H9 (cell line): ENCODE results near the gene TMEM161B. TPM values are rescaled to one million over a fixed set of nuclear protein-coding genes. Genes with fewer than 3 reads are reported as not detected.

Experiments used
- DNase-seq: peaks from one replicate; pipeline ENCODE4 v3.0.0-alpha.2; 2017
- H2AFZ ChIP-seq: one replicate; pipeline ENCODE4 v1.6.1; 2013; ENCODE audit warnings: mild to moderate bottlenecking, low read length, control low read depth, moderate library complexity
- H2AK5ac ChIP-seq: 2 replicates; pipeline ENCODE4 v1.6.1; 2013; ENCODE audit warnings: low read length, control low read depth, mixed read lengths; ENCODE audit not compliant: insufficient read length
- H2BK120ac ChIP-seq: one replicate; pipeline ENCODE4 v1.6.1; 2013; ENCODE audit warnings: low read depth, mild to moderate bottlenecking, low read length, control low read depth, inconsistent platforms; ENCODE audit not compliant: poor library complexity, severe bottlenecking
- H2BK12ac ChIP-seq: 2 replicates; pipeline ENCODE4 v1.6.1; 2013; ENCODE audit warnings: low read length, control low read depth, mixed read lengths, low read depth; ENCODE audit not compliant: insufficient read length
- H2BK15ac ChIP-seq: 2 replicates; pipeline ENCODE4 v1.6.1; 2013; ENCODE audit warnings: low read depth, low read length, control low read depth
- H2BK20ac ChIP-seq: one replicate; pipeline ENCODE4 v1.6.1; 2013; ENCODE audit warnings: low read depth, mild to moderate bottlenecking, low read length, control low read depth, inconsistent platforms; ENCODE audit not compliant: poor library complexity, severe bottlenecking
- H2BK5ac ChIP-seq: 2 replicates; pipeline ENCODE4 v1.6.1; 2013; ENCODE audit warnings: low read length, control low read depth, mixed read lengths; ENCODE audit not compliant: insufficient read length
- H3K14ac ChIP-seq: 2 replicates; pipeline ENCODE4 v1.6.1; 2013; ENCODE audit warnings: low read length, control low read depth; ENCODE audit not compliant: insufficient read depth
- H3K18ac ChIP-seq: 2 replicates; pipeline ENCODE4 v1.6.1; 2013; ENCODE audit warnings: low read depth, mild to moderate bottlenecking, mixed read lengths, low read length, control low read depth; ENCODE audit not compliant: insufficient read length
- H3K23ac ChIP-seq: 2 replicates; pipeline ENCODE4 v1.6.1; 2013; ENCODE audit warnings: low read length, control low read depth, mixed read lengths, low read depth; ENCODE audit not compliant: insufficient read length
- H3K23me2 ChIP-seq: 2 replicates; pipeline ENCODE4 v1.6.1; 2013; ENCODE audit warnings: low read depth, mild to moderate bottlenecking, mixed read lengths, low read length, control low read depth; ENCODE audit not compliant: insufficient read length, poor library complexity, severe bottlenecking
- H3K27ac ChIP-seq: 2 replicates; pipeline ENCODE4 v1.5.1; 2013; ENCODE audit warnings: low read length, control low read depth, mixed read lengths, low read depth; ENCODE audit not compliant: insufficient read length
- H3K27me3 ChIP-seq: 2 replicates; pipeline ENCODE4 v1.6.1; 2013; ENCODE audit warnings: low read length, control low read depth, inconsistent platforms; ENCODE audit not compliant: insufficient read depth
- H3K4ac ChIP-seq: 2 replicates; pipeline ENCODE4 v1.6.1; 2013; ENCODE audit warnings: low read depth, mild to moderate bottlenecking, control low read depth, inconsistent platforms, low read length, moderate library complexity
- H3K4me1 ChIP-seq: 2 replicates; pipeline ENCODE4 v1.6.1; 2013; ENCODE audit warnings: low read length, control low read depth, inconsistent platforms; ENCODE audit not compliant: insufficient read depth
- H3K4me2 ChIP-seq: 2 replicates; pipeline ENCODE4 v1.6.1; 2013; ENCODE audit warnings: low read length, control low read depth, mixed read lengths; ENCODE audit not compliant: insufficient read length, insufficient read depth
- H3K56ac ChIP-seq: 2 replicates; pipeline ENCODE4 v1.6.1; 2013; ENCODE audit warnings: low read depth, mild to moderate bottlenecking, mixed read lengths, low read length, control low read depth; ENCODE audit not compliant: insufficient read length
- H3K79me1 ChIP-seq: 2 replicates; pipeline ENCODE4 v1.6.1; 2013; ENCODE audit warnings: low read depth, mild to moderate bottlenecking, moderate library complexity, low read length, control low read depth, inconsistent platforms; ENCODE audit not compliant: insufficient read depth, poor library complexity, severe bottlenecking
- H3K79me2 ChIP-seq: 2 replicates; pipeline ENCODE4 v1.6.1; 2013; ENCODE audit warnings: low read length, control low read depth, inconsistent platforms; ENCODE audit not compliant: insufficient read depth
- H3K9ac ChIP-seq: 2 replicates; pipeline ENCODE4 v1.6.1; 2013; ENCODE audit warnings: low read length, control low read depth, mixed read lengths; ENCODE audit not compliant: insufficient read length; ENCODE audit errors: extremely low read depth
- H3K9me3 ChIP-seq: one replicate; pipeline ENCODE4 v1.6.1; 2013; ENCODE audit warnings: low read depth, low read length, inconsistent platforms; ENCODE audit not compliant: control insufficient read depth
- H3T11ph ChIP-seq: one replicate; pipeline ENCODE4 v1.6.1; 2013; ENCODE audit warnings: mild to moderate bottlenecking, low read length, control low read depth, inconsistent platforms
- H4K20me1 ChIP-seq: one replicate; pipeline ENCODE4 v1.6.1; 2013; ENCODE audit not compliant: control insufficient read depth, insufficient read length, insufficient read depth
- H4K5ac ChIP-seq: 2 replicates; pipeline ENCODE4 v1.6.1; 2013; ENCODE audit warnings: low read depth, mild to moderate bottlenecking, mixed read lengths, low read length, control low read depth; ENCODE audit not compliant: insufficient read length
- H4K8ac ChIP-seq: replicated peaks from 2 replicates; pipeline ENCODE4 v1.6.1; 2013; ENCODE audit warnings: low read length, control low read depth, mixed read lengths, low read depth; ENCODE audit not compliant: insufficient read length
- H4K91ac ChIP-seq: 2 replicates; pipeline ENCODE4 v1.6.1; 2013; ENCODE audit warnings: low read depth, mild to moderate bottlenecking, moderate library complexity, mixed read lengths, low read length, control low read depth; ENCODE audit not compliant: insufficient read length
- H3K27ac Mint-ChIP-seq, 3 experiments: 2 replicates in 2 of 3; 3 replicates in 1 of 3; pipeline ENCODE4 v1.8.0; 2020 to 2021; ENCODE audit warnings: mixed read lengths in 3 of 3, mild to moderate bottlenecking in 1 of 3, moderate library complexity in 1 of 3
- H3K27me3 Mint-ChIP-seq: 2 replicates; pipeline ENCODE4 v1.8.0; 2021; ENCODE audit warnings: low read depth, mild to moderate bottlenecking, moderate library complexity, mixed read lengths
- H3K36me3 Mint-ChIP-seq, 3 experiments: 2 replicates in 2 of 3; 3 replicates in 1 of 3; pipeline ENCODE4 v1.8.0; 2020 to 2021; ENCODE audit warnings: low read depth in 3 of 3, mixed read lengths in 3 of 3; ENCODE audit not compliant: insufficient read depth in 1 of 3
- H3K4me1 Mint-ChIP-seq, 2 experiments: 2 replicates each; pipeline ENCODE4 v1.8.0; 2020; ENCODE audit warnings: mixed read lengths in 2 of 2
- H3K4me3 Mint-ChIP-seq, 2 experiments: 2 replicates in 1 of 2; 3 replicates in 1 of 2; pipeline ENCODE4 v1.8.0; 2020 to 2021; ENCODE audit warnings: mild to moderate bottlenecking in 2 of 2, mixed read lengths in 2 of 2, moderate library complexity in 1 of 2
- H3K9me3 Mint-ChIP-seq, 2 experiments: 2 replicates in 1 of 2; 3 replicates in 1 of 2; pipeline ENCODE4 v1.8.0; 2020; ENCODE audit warnings: mild to moderate bottlenecking in 2 of 2, mixed read lengths in 2 of 2, moderate library complexity in 1 of 2
- WGBS: extraction: QIAGEN DNeasy Blood & Tissue Kit; methylation state at CpG from one replicate; pipeline ENCODE4 v1.1.7; 2013; ENCODE audit warnings: missing lambda C conversion rate, low lambda C conversion rate, mixed read lengths; ENCODE audit not compliant: insufficient read length; ENCODE audit errors: extremely low coverage; 5-methylcytosine and 5-hydroxymethylcytosine counted together
- total RNA-seq: library from RNA; stranded (reverse); gene quantifications from 2 replicates; pipeline ENCODE4 v1.2.1, GENCODE V29; 2021
- TF ChIP-seq, protein P1 (sequence below): fragments of 200-600 bp; sonication (generic); conservative IDR thresholded peaks from 3 replicates; pipeline ENCODE4 v1.8.0; 2021; ENCODE audit warnings: antibody characterized with exemption, mild to moderate bottlenecking

The TMEM161B gene
- total RNA-seq, 1 experiment from 2014 or later = 17.9 TPM

GRCh38 chr5:88276378-88276777 is 7.7 kb upstream of the TMEM161B start:
- Histone ChIP-seq H3K23ac (no peak overlapping the region), H3K18ac (no peak overlapping the region), H3K14ac (no peak overlapping the region), H4K8ac (no peak overlapping the region), H2BK120ac (no peak overlapping the region), H2BK15ac (no peak overlapping the region), H3K79me1 (no peaks in the 10 kb centered on the region), H3K27me3 (no peaks in the 10 kb centered on the region), H3K9ac (no peak overlapping the region), H2AK5ac (no peak overlapping the region), H2BK5ac (no peak overlapping the region), H3T11ph (no peak overlapping the region), H2BK20ac (no peak overlapping the region), H3K23me2 (no peaks in the 10 kb centered on the region), H3K9me3 (no peaks in the 10 kb centered on the region), H3K4me1 (no peaks in the 10 kb centered on the region), H3K27ac (no peak overlapping the region), H4K5ac (no peak overlapping the region), H3K56ac (no peak overlapping the region), H4K20me1 (no peaks in the 10 kb centered on the region), H2AFZ (no peak overlapping the region), H4K91ac (no peak overlapping the region), H2BK12ac (no peak overlapping the region), H3K79me2 (no peaks in the 10 kb centered on the region), H3K4me2 (no peak overlapping the region), H3K4ac (no peak overlapping the region)
- TF ChIP-seq, protein P1, sequence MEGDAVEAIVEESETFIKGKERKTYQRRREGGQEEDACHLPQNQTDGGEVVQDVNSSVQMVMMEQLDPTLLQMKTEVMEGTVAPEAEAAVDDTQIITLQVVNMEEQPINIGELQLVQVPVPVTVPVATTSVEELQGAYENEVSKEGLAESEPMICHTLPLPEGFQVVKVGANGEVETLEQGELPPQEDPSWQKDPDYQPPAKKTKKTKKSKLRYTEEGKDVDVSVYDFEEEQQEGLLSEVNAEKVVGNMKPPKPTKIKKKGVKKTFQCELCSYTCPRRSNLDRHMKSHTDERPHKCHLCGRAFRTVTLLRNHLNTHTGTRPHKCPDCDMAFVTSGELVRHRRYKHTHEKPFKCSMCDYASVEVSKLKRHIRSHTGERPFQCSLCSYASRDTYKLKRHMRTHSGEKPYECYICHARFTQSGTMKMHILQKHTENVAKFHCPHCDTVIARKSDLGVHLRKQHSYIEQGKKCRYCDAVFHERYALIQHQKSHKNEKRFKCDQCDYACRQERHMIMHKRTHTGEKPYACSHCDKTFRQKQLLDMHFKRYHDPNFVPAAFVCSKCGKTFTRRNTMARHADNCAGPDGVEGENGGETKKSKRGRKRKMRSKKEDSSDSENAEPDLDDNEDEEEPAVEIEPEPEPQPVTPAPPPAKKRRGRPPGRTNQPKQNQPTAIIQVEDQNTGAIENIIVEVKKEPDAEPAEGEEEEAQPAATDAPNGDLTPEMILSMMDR = no peak
- Mint-ChIP-seq H3K27me3 (no peaks in the 10 kb centered on the region), H3K4me1 (0 out of 4 replicates have a peak, but pooled peaks cover 0 to 3% of the 10 kb centered on the region in 2 experiments), H3K36me3 (peaks cover 13 to 50% (median 40%) of the 10 kb centered on the region in 3 experiments; a peak in 6 of 7 replicates), H3K4me3 (no peak overlapping the region), H3K9me3 (no peaks in the 10 kb centered on the region), H3K27ac (no peak overlapping the region)
- no peak for DNase-seq
- WGBS = no CpG with 5 or more reads among the region's 1 CpG
